Stimulated activated CD8-positive, alpha-beta memory T cell treated with anti-CD3 and anti-CD28 coated beads, Interleukin-12 subunit alpha, Interleukin-12 subunit beta, amount 100 ng/mL, for 4 hours (primary cell): ENCODE data around the gene PBX3.
"Not testable (repeated sequence)": the region's sequence is repeated elsewhere in the genome, so short reads cannot be mapped to it uniquely, and the experiment has no call there.

Source experiments
- DNase-seq: peaks from one replicate; pipeline ENCODE4 v3.0.0-alpha.2; 2020; ENCODE audit warnings: low read depth

The PBX3 gene

GRCh38 chr9:125823874-125824406 lies 76.8 kb downstream of the PBX3 start:
- DNase-seq: not testable (repeated sequence)

- DNase-seq: no peak
Observed at GRCh38 chr9:125825762-125826161, 78.6 kb downstream of the PBX3 start.

- DNase-seq: no peak
Observed at GRCh38 chr9:125826850-125827249, 79.7 kb downstream of the PBX3 start.

GRCh38 chr9:125829743-125830142 lies 82.6 kb downstream of the PBX3 start:
- no peak for DNase-seq

GRCh38 chr9:125831054-125831453 lies 83.9 kb downstream of the PBX3 start:
- DNase-seq: no peak

- no peak for DNase-seq
Observed at GRCh38 chr9:125831616-125832015, 84.4 kb downstream of the PBX3 start.

- DNase-seq: no peak
Observed at GRCh38 chr9:125835655-125836054, 88.5 kb downstream of the PBX3 start.

- no peak for DNase-seq
Observed at GRCh38 chr9:125839317-125839716, 92.1 kb downstream of the PBX3 start.

GRCh38 chr9:125841444-125841843 lies 94.3 kb downstream of the PBX3 start:
- no peak for DNase-seq

- no peak for DNase-seq
Observed at GRCh38 chr9:125842242-125842641, 95.1 kb downstream of the PBX3 start.

GRCh38 chr9:125843646-125844045 lies 96.5 kb downstream of the PBX3 start:
- no peak for DNase-seq

- DNase-seq: no peak
Observed at GRCh38 chr9:125844611-125845010, 97.4 kb downstream of the PBX3 start.

GRCh38 chr9:125845271-125845808 lies 98.2 kb downstream of the PBX3 start:
- DNase-seq: no peak

GRCh38 chr9:125847735-125848134 lies 100.6 kb downstream of the PBX3 start:
- no peak for DNase-seq

- DNase-seq: no peak
Observed at GRCh38 chr9:125850106-125850632, 103.0 kb downstream of the PBX3 start.

- DNase-seq: no peak
Observed at GRCh38 chr9:125850763-125851162, 103.6 kb downstream of the PBX3 start.

GRCh38 chr9:125851979-125852378 lies 104.8 kb downstream of the PBX3 start:
- no peak for DNase-seq

GRCh38 chr9:125852386-125852785 lies 105.2 kb downstream of the PBX3 start:
- no peak for DNase-seq

- DNase-seq: no peak
Observed at GRCh38 chr9:125854553-125855275, 107.5 kb downstream of the PBX3 start.

- no peak for DNase-seq
Observed at GRCh38 chr9:125856331-125856730, 109.2 kb downstream of the PBX3 start.

GRCh38 chr9:125861405-125862058 lies 114.4 kb downstream of the PBX3 start:
- no peak for DNase-seq

- no peak for DNase-seq
Observed at GRCh38 chr9:125863923-125864322, 116.8 kb downstream of the PBX3 start.
